A549 (cell line): ENCODE measurements around the gene TYW3. TPM values are rescaled to one million over a fixed set of nuclear protein-coding genes. Genes with fewer than 3 reads are reported as not detected.
A peak's percentile ranks its signal among the peaks of the same experiment; 100 is the strongest.

Experiments
- ATAC-seq, 2 experiments: fragments of 200-7000 bp in 1 of 2; fragments of >200 bp in 1 of 2; cut with Nextera tagmentation in 1 of 2; cut with Tn5 transposase in 1 of 2; 3 replicates each; pipeline versions ENCODE4 v1.8.0 to v1.9.1; 2018 to 2020; ENCODE audit warnings: mild to moderate bottlenecking in 1 of 2, moderate library complexity in 1 of 2
- CTCF ChIA-PET: fragments of 300-600 bp; sonication (Branson Sonifier 250); formaldehyde crosslinking; extraction: SDS; loops from one replicate; lab custom pipeline; 2021; ENCODE audit warnings: antibody characterized with exemption, inconsistent platforms; lab: Yijun Ruan, JAX
- POLR2A ChIA-PET: fragments of 350-600 bp; formaldehyde crosslinking; extraction: SDS; loops from one replicate; lab custom pipeline; 2021; ENCODE audit warnings: antibody characterized with exemption, inconsistent platforms; lab: Yijun Ruan, JAX
- DNase-seq, 2 experiments: peaks; one replicate each; pipeline versions ENCODE4 v3.0.0 to v3.0.0-alpha.2; 2011 to 2016; ENCODE audit warnings: low read depth in 1 of 2, low spot score in 1 of 2
- FAIRE-seq: peaks from 2 replicates; lab custom pipeline; 2011; peaks lifted over from hg19 to GRCh38; lab: Jason Lieb, UNC
- H3K27ac ChIP-seq, 2 experiments: fragments of >200 bp; sonication (Bioruptor Twin); formaldehyde crosslinking; 3 replicates each; pipeline ENCODE4 v1.5.1; 2016 to 2017
- H3K4me1 ChIP-seq: fragments of >200 bp; sonication (Bioruptor Twin); formaldehyde crosslinking; 3 replicates; pipeline ENCODE4 v1.6.1; 2016
- H3K4me2 ChIP-seq: fragments of >200 bp; sonication (Bioruptor Twin); formaldehyde crosslinking; 3 replicates; pipeline ENCODE4 v1.6.1; 2016
- H3K4me3 ChIP-seq: fragments of >200 bp; sonication (Bioruptor Twin); formaldehyde crosslinking; 3 replicates; pipeline ENCODE4 v1.5.1; 2016
- H3K9me3 ChIP-seq: fragments of >200 bp; sonication (Bioruptor Twin); formaldehyde crosslinking; 3 replicates; pipeline ENCODE4 v1.6.1; 2016
- ATOH8 ChIP-seq: fragments of 250-450 bp; sonication (Bioruptor Pico); IDR thresholded peaks from 2 replicates; pipeline ENCODE4 v1.5.0; 2020; ENCODE audit warnings: low read depth, mild to moderate bottlenecking, moderate library complexity
- CHD2 ChIP-seq: fragments of 150-350 bp; IDR thresholded peaks from 2 replicates; pipeline ENCODE4 v1.6.1; 2014; ENCODE audit warnings: low read length; ENCODE audit not compliant: partially characterized antibody
- CHD4 ChIP-seq: fragments of 200-600 bp; sonication (generic); IDR thresholded peaks from 2 replicates; pipeline ENCODE4 v1.6.1; 2016; ENCODE audit warnings: antibody characterized with exemption, mild to moderate bottlenecking, borderline replicate concordance
- EHMT2 ChIP-seq: fragments of 200-600 bp; sonication (generic); IDR thresholded peaks from 2 replicates; pipeline ENCODE4 v1.6.1; 2016; ENCODE audit warnings: antibody characterized with exemption, low read depth, mild to moderate bottlenecking, moderate library complexity
- HOXB5 ChIP-seq: fragments of 250-450 bp; sonication (Bioruptor Pico); IDR thresholded peaks from 2 replicates; pipeline ENCODE4 v1.5.0; 2020; ENCODE audit warnings: mild to moderate bottlenecking, moderate library complexity
- JUN ChIP-seq, 2 experiments: fragments of >200 bp; sonication (Bioruptor Twin); formaldehyde crosslinking; IDR thresholded peaks; 2 replicates in 1 of 2; 3 replicates in 1 of 2; pipeline ENCODE4 v1.6.1; 2016 to 2017
- KDM5A ChIP-seq: fragments of 200-600 bp; sonication (generic); IDR thresholded peaks from 2 replicates; pipeline ENCODE4 v1.6.1; 2016; ENCODE audit warnings: antibody characterized with exemption, mild to moderate bottlenecking
- MAFK ChIP-seq: fragments of 450-650 bp; IDR thresholded peaks from 2 replicates; pipeline ENCODE4 v1.6.1; 2014; ENCODE audit not compliant: partially characterized antibody
- MAZ ChIP-seq: fragments of 150-350 bp; IDR thresholded peaks from 2 replicates; pipeline ENCODE4 v1.6.1; 2014; ENCODE audit warnings: antibody characterized with exemption, low read depth, low read length, borderline replicate concordance
- NFE2L2 ChIP-seq: fragments of 150-350 bp; conservative IDR thresholded peaks from 2 replicates; pipeline ENCODE4 v1.6.1; 2014; ENCODE audit warnings: low read length
- PHF8 ChIP-seq: fragments of 200-600 bp; sonication (generic); IDR thresholded peaks from 2 replicates; pipeline ENCODE4 v1.6.1; 2016; ENCODE audit warnings: low read depth, mild to moderate bottlenecking, antibody characterized with exemption, moderate library complexity, borderline replicate concordance
- POLR2A ChIP-seq: IDR thresholded peaks from 2 replicates; pipeline ENCODE4 v1.6.1; 2012; ENCODE audit warnings: mild to moderate bottlenecking, low read length
- RAD21 ChIP-seq, 2 experiments: fragments of >200 bp in 1 of 2; sonication (Bioruptor Twin) in 1 of 2; formaldehyde crosslinking in 1 of 2; IDR thresholded peaks in 1 of 2; conservative IDR thresholded peaks in 1 of 2; 2 replicates in 1 of 2; 3 replicates in 1 of 2; pipeline ENCODE4 v1.6.1; 2012 to 2018; ENCODE audit warnings: inconsistent platforms in 1 of 2
- RFX5 ChIP-seq: fragments of 450-650 bp; IDR thresholded peaks from 2 replicates; pipeline ENCODE4 v1.7.1; 2014; ENCODE audit warnings: antibody characterized with exemption, mild to moderate bottlenecking, moderate library complexity
- TP53 ChIP-seq: fragments of 250-450 bp; sonication (Bioruptor Pico); IDR thresholded peaks from 2 replicates; pipeline ENCODE4 v1.5.0; 2021; ENCODE audit warnings: mild to moderate bottlenecking, moderate library complexity
- WGBS: methylation state at CpG from one replicate; pipeline ENCODE4 v1.1.6; 2017; ENCODE audit errors: missing lambda C conversion rate; 5-methylcytosine and 5-hydroxymethylcytosine counted together
- polyA minus RNA-seq: library from RNA; depleted of rRNA, polyadenylated mRNA; stranded (reverse); fragments of >200 nt; gene quantifications from 2 replicates; pipeline ENCODE4 v1.2.3, GENCODE V29; 2011; rRNA and poly(A)+ RNA removed
- polyA plus RNA-seq, 4 experiments: library from polyadenylated mRNA; depleted of rRNA in 3 of 4; stranded (reverse); fragments of >200 nt; fragmentation: RNase III in 1 of 4; extraction: RNeasy Plus Mini Kit Qiagen cat#74134 plus additional on column Dnase treatment in 1 of 4; gene quantifications; 2 replicates in 3 of 4; 3 replicates in 1 of 4; pipeline ENCODE4 v1.2.3, GENCODE V29; 2011 to 2017
- TF ChIP-seq, protein P1 (sequence below): IDR thresholded peaks from 2 replicates; pipeline ENCODE4 v1.6.1; 2012
- TF ChIP-seq, protein P2 (sequence below): IDR thresholded peaks from 2 replicates; pipeline ENCODE4 v1.6.1; 2012
- TF ChIP-seq, protein P3 (sequence below): fragments of >200 bp; sonication (Bioruptor Twin); formaldehyde crosslinking; IDR thresholded peaks from 2 replicates; pipeline ENCODE4 v1.6.1; 2016

TYW3 gene, protein sequence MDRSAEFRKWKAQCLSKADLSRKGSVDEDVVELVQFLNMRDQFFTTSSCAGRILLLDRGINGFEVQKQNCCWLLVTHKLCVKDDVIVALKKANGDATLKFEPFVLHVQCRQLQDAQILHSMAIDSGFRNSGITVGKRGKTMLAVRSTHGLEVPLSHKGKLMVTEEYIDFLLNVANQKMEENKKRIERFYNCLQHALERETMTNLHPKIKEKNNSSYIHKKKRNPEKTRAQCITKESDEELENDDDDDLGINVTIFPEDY
- 23.2 and 33.1 TPM in 2 replicates for polyA plus RNA-seq (2011; rRNA removed)
- 6.4 and 7.4 TPM in 2 replicates for polyA plus RNA-seq (2012; cell fraction: cytosol; rRNA removed)
- 2.9 and 4.4 TPM in 2 replicates for polyA plus RNA-seq (2012; cell fraction: nucleus; rRNA removed)
- polyA plus RNA-seq (2017; fragmentation: RNase III; extraction: RNeasy Plus Mini Kit Qiagen cat#74134 plus additional on column Dnase treatment) = 16.4 to 18.4 TPM (median 17.1 TPM) in 3 replicates
- polyA minus RNA-seq = 8.4 and 10.1 TPM in 2 replicates

DNA sequence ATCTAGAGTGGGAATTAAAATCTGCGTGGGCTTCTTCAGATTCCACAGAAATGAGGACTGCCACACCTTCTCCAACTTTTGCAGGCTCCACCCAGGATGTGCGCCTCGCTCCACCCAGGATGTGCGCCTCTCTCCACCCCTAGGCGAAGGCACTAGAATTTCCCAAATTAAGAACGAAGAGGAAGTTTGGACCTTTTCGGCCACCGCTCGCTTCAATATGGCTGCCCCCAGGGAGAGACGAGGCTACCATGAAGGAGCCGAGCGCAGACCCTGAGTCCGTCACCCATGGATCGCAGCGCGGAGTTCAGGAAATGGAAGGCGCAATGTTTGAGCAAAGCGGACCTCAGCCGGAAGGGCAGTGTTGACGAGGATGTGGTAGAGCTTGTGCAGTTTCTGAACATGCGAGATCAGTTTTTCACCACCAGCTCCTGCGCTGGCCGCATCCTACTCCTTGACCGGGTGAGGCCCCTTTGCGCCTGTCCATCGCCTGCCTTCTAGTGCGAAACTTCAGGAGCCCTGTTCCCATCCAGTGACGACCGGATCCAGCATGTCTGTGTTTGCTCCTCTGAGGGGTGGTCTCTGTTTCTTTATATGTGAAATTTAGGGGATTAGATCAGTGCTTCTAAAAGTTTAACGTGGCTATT lies at the start of gene TYW3, which contains the start of gene CRYZ:
Gene TYW3 (plus strand): TSS at position 193 of the 644 bp plus-strand sequence. CDS start 93 bp downstream, at position 286.
Gene CRYZ (minus strand): TSS at position 91 of the 644 bp plus-strand sequence. CDS start 8,229 bp downstream, outside the sequence.
- POLR2A ChIA-PET = no interaction called here
- FAIRE-seq (no peak), DNase-seq (peak; percentile 27 to 92), ATAC-seq (peak; percentile 79 to 93)
- CTCF ChIA-PET = interaction anchor here (1.0 to 2.3 kb wide), 10 partner anchors 10 to 263 kb away, joined by 3 to 13 read pairs (median 6); no protein-coding TSS in a partner anchor
- Histone ChIP-seq H3K9me3 (peaks cover 8% of the 10 kb centered on the region; the same call in 2 of the 3 replicates), H3K4me1 (peaks cover 28% of the 10 kb centered on the region), H3K4me2 (peak within 1 kb of the TSS; percentile 96), H3K27ac (peak within 1 kb of the TSS; percentile 84 to 94), H3K4me3 (peak within 1 kb of the TSS; percentile 66)
- TF ChIP-seq, protein P1, sequence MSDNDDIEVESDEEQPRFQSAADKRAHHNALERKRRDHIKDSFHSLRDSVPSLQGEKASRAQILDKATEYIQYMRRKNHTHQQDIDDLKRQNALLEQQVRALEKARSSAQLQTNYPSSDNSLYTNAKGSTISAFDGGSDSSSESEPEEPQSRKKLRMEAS = peak; percentile 77
- TF ChIP-seq KDM5A = peak; percentile 91
- no peak for TF ChIP-seq RFX5
- no peak for TF ChIP-seq RAD21 (conservative IDR thresholded peaks at IDR 0.05 in 1 of 2, IDR thresholded peaks at IDR 0.05 in 1 of 2)
- peak; percentile 76; the same call in 1 of the 2 replicates for TF ChIP-seq PHF8
- TF ChIP-seq JUN (IDR thresholded peaks at IDR 0.05) = peak; percentile 38 to 66; a peak in 2 of 5 replicates
- TF ChIP-seq POLR2A = peak; percentile 67
- TF ChIP-seq MAFK = no peak
- under 1% methylated on average over 19 of the region's 30 CpGs for WGBS

GRCh38 chr1:74683656-74684055 lies 49.3 kb upstream of the TYW3 start:
- ChIA-PET CTCF (interaction anchor here (0.8 kb wide), 1 partner anchor 48 kb away, joined by 4 read pairs; no protein-coding TSS in a partner anchor), POLR2A (no interaction called here)
- FAIRE-seq (no peak), ATAC-seq (no peak), DNase-seq (no peak)
- no peak overlapping the region for H3K4me3 ChIP-seq
- no peak overlapping the region for H3K27ac ChIP-seq
- no peaks in the 10 kb centered on the region for H3K4me1 ChIP-seq
- no peak overlapping the region for H3K4me2 ChIP-seq
- TF ChIP-seq EHMT2 = no peak
- TF ChIP-seq, protein P2, sequence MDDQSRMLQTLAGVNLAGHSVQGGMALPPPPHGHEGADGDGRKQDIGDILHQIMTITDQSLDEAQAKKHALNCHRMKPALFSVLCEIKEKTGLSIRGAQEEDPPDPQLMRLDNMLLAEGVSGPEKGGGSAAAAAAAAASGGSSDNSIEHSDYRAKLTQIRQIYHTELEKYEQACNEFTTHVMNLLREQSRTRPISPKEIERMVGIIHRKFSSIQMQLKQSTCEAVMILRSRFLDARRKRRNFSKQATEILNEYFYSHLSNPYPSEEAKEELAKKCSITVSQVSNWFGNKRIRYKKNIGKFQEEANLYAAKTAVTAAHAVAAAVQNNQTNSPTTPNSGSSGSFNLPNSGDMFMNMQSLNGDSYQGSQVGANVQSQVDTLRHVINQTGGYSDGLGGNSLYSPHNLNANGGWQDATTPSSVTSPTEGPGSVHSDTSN = no peak
- H3K9me3 ChIP-seq = no peaks in the 10 kb centered on the region

DNA sequence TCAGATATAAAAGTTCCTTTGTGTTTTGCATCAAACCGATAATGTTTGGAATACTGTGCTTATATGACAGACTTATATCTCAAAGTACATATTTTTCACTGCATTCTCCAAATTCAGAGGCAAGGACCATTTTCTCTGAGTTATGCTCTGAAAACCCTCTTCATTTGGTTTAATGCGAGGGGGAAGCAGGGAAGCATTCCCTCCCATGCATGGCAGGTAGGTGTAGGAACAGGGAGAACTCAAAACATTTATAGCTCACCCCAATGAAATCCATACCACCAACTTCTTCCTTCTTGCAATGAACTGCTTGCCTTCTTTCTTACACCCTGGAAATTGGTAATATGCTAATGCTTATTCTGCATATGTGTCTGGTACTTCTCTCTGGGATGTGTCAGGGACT lies 48.7 kb upstream of the TYW3 start:
- POLR2A ChIA-PET = no interaction called here
- WGBS = 47% methylated on average over 2 of the region's 2 CpGs
- no peak for FAIRE-seq

More for the DNA sequence above, 48.7 kb upstream of the TYW3 start:
- no peaks in the 10 kb centered on the region for H3K4me1 ChIP-seq
- CTCF ChIA-PET = no interaction called here
- TF ChIP-seq ATOH8 (no peak), HOXB5 (CRISPR knock-in tag) (no peak), MAFK (no peak), CHD2 (no peak), CHD4 (no peak), NFE2L2 (no peak), MAZ (no peak), TP53 (CRISPR knock-in tag) (no peak)
- TF ChIP-seq, protein P3, sequence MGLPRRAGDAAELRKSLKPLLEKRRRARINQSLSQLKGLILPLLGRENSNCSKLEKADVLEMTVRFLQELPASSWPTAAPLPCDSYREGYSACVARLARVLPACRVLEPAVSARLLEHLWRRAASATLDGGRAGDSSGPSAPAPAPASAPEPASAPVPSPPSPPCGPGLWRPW = no peak
- no peak overlapping the region for H3K4me2 ChIP-seq
- H3K9me3 ChIP-seq = no peaks in the 10 kb centered on the region
- ATAC-seq (no peak), DNase-seq (no peak)
- no peak overlapping the region for H3K27ac ChIP-seq
- no peak overlapping the region for H3K4me3 ChIP-seq
